HepG2 (cell line): ENCODE measurements around the gene LYZL1. TPM values are rescaled to one million over a fixed set of nuclear protein-coding genes. Genes with fewer than 3 reads are reported as not detected.

Experiments used
- ELF4 ChIP-seq: sonication (generic); formaldehyde crosslinking; IDR thresholded peaks from 2 replicates; pipeline ENCODE4 v1.5.0; 2020; ENCODE audit warnings: missing genetic modification reagents, mild to moderate bottlenecking, moderate library complexity, borderline replicate concordance
- GATAD2A ChIP-seq: IDR thresholded peaks from 2 replicates; pipeline ENCODE4 v1.6.1; 2016
- GPN1 ChIP-seq: sonication (generic); formaldehyde crosslinking; IDR thresholded peaks from 2 replicates; pipeline ENCODE4 v1.5.1; 2020; ENCODE audit warnings: missing genetic modification reagents, borderline replicate concordance
- KDM6A ChIP-seq: IDR thresholded peaks from 2 replicates; pipeline ENCODE4 v1.6.1; 2016; ENCODE audit warnings: low read depth
- MED1 ChIP-seq: sonication (generic); formaldehyde crosslinking; IDR thresholded peaks from 2 replicates; pipeline ENCODE4 v1.4.0; 2020; ENCODE audit warnings: missing genetic modification reagents
- PPARG ChIP-seq: conservative IDR thresholded peaks from 2 replicates; pipeline ENCODE4 v1.6.1; 2016; ENCODE audit warnings: missing biosample characterization, missing genetic modification reagents
- RARA ChIP-seq: IDR thresholded peaks from 2 replicates; pipeline ENCODE4 v1.6.1; 2016; ENCODE audit warnings: missing genetic modification reagents, missing compliant biosample characterization
- SSRP1 ChIP-seq: IDR thresholded peaks from 2 replicates; pipeline ENCODE4 v1.6.1; 2016; ENCODE audit warnings: control low read depth
- ZNF644 ChIP-seq: IDR thresholded peaks from 2 replicates; pipeline ENCODE4 v1.6.1; 2016; ENCODE audit warnings: low read depth
- polyA plus RNA-seq, 8 experiments: library from polyadenylated mRNA; depleted of rRNA in 3 of 8; stranded (reverse) in 7 of 8; unstranded in 1 of 8; fragments of >200 nt; fragmentation: Illumina TruSeq in 4 of 8; extraction: Trizol in 4 of 8; gene quantifications; 2 replicates each; pipeline versions ENCODE4 v1.2.1 to v1.2.3, GENCODE V29; 2011 to 2016; ENCODE audit warnings: low read depth in 4 of 8, missing spikeins in 1 of 8, mixed read lengths in 1 of 8; ENCODE audit not compliant: insufficient read depth in 1 of 8
- total RNA-seq, 5 experiments: library from RNA; depleted of rRNA; stranded (reverse); fragments of >200 nt; fragmentation: Illumina TruSeq; extraction: Trizol; gene quantifications; 2 replicates each; pipeline ENCODE4 v1.2.3, GENCODE V29; 2016; ENCODE audit warnings: low read depth in 1 of 5
- TF ChIP-seq, protein P1 (sequence below): sonication (generic); formaldehyde crosslinking; conservative IDR thresholded peaks from 2 replicates; pipeline ENCODE4 v1.8.0; 2022; ENCODE audit warnings: mild to moderate bottlenecking, moderate library complexity, missing genetic modification reagents
- TF ChIP-seq, protein P2 (sequence below), 2 experiments: sonication (generic) in 1 of 2; formaldehyde crosslinking in 1 of 2; IDR thresholded peaks; 2 replicates each; pipeline versions ENCODE4 v1.4.0 to v1.6.1; 2016 to 2020; ENCODE audit warnings: borderline replicate concordance in 1 of 2, low read depth in 1 of 2, mild to moderate bottlenecking in 1 of 2, missing genetic modification reagents in 1 of 2
- TF ChIP-seq, protein P3 (sequence below): sonication (generic); formaldehyde crosslinking; IDR thresholded peaks from 2 replicates; pipeline ENCODE4 v1.4.0; 2020; ENCODE audit warnings: missing genetic modification reagents, mild to moderate bottlenecking, borderline replicate concordance
- TF ChIP-seq, protein P4 (sequence below): sonication (generic); formaldehyde crosslinking; IDR thresholded peaks from 2 replicates; pipeline ENCODE4 v1.4.0; 2020; ENCODE audit warnings: missing genetic modification reagents

The LYZL1 gene
- total and polyA plus RNA-seq, 2 of the 13 experiments (the other 11 are each of a cell fraction or from before 2014, with no cell fraction given) = not detected

DNA sequence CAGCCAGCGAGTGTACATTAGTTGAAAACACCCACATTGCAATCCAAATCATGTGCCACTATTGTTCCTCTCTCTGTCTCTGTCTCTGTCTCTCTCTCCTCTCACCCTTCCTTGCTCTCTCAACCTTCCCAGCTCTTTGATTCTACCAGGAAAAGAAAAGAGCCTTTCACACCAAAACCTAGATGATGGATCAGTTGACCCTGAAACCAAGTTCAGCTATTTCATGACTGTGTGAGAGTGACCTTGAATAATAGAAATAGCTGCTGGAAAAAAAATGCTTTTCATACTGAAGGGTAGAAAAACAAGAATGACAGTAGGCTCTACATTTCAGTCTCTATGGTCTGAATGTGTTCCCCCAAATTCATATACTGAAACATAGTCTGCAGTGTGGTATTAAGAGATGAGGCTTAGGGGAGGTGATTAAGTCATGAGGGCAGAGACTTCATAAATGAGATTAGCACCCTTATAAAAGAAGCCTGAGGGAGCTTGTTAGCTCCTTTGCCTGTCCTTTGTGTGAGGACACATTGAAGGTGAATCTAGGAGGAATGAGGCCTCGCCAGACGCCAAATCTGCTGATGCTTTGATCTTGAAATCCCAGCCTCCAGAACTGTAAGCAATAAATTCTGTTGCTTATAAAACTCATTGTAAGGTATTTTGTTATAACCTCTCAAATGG is 65.2 kb downstream of the LYZL1 start (continued):
- TF ChIP-seq KDM6A (CRISPR knock-in tag) (peak; percentile 34; the same call in 1 of the 2 replicates), ZNF644 (CRISPR knock-in tag) (0 out of 2 replicates have a peak, but pooled peaks have one; percentile 50), SSRP1 (peak; percentile 74; the same call in 1 of the 2 replicates), PPARG (CRISPR knock-in tag) (peak; percentile 71), MED1 (CRISPR knock-in tag) (peak; percentile 42; the same call in 1 of the 2 replicates), GATAD2A (CRISPR knock-in tag) (peak; percentile 84), GPN1 (CRISPR knock-in tag) (no peak), RARA (CRISPR knock-in tag) (peak; percentile 92), ELF4 (CRISPR knock-in tag) (no peak)
- TF ChIP-seq, protein P1, sequence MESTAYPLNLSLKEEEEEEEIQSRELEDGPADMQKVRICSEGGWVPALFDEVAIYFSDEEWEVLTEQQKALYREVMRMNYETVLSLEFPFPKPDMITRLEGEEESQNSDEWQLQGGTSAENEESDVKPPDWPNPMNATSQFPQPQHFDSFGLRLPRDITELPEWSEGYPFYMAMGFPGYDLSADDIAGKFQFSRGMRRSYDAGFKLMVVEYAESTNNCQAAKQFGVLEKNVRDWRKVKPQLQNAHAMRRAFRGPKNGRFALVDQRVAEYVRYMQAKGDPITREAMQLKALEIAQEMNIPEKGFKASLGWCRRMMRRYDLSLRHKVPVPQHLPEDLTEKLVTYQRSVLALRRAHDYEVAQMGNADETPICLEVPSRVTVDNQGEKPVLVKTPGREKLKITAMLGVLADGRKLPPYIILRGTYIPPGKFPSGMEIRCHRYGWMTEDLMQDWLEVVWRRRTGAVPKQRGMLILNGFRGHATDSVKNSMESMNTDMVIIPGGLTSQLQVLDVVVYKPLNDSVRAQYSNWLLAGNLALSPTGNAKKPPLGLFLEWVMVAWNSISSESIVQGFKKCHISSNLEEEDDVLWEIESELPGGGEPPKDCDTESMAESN (CRISPR knock-in tag) = no peak
- TF ChIP-seq, protein P2, sequence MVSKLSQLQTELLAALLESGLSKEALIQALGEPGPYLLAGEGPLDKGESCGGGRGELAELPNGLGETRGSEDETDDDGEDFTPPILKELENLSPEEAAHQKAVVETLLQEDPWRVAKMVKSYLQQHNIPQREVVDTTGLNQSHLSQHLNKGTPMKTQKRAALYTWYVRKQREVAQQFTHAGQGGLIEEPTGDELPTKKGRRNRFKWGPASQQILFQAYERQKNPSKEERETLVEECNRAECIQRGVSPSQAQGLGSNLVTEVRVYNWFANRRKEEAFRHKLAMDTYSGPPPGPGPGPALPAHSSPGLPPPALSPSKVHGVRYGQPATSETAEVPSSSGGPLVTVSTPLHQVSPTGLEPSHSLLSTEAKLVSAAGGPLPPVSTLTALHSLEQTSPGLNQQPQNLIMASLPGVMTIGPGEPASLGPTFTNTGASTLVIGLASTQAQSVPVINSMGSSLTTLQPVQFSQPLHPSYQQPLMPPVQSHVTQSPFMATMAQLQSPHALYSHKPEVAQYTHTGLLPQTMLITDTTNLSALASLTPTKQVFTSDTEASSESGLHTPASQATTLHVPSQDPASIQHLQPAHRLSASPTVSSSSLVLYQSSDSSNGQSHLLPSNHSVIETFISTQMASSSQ (IDR thresholded peaks at IDR 0.05; ENCODE audit: low read depth) = no peak
- TF ChIP-seq, protein P2 (CRISPR knock-in tag; IDR thresholded peaks at IDR 0.05; ENCODE audit: borderline replicate concordance) = peak; percentile 22; the same call in 1 of the 2 replicates
- TF ChIP-seq, protein P3, sequence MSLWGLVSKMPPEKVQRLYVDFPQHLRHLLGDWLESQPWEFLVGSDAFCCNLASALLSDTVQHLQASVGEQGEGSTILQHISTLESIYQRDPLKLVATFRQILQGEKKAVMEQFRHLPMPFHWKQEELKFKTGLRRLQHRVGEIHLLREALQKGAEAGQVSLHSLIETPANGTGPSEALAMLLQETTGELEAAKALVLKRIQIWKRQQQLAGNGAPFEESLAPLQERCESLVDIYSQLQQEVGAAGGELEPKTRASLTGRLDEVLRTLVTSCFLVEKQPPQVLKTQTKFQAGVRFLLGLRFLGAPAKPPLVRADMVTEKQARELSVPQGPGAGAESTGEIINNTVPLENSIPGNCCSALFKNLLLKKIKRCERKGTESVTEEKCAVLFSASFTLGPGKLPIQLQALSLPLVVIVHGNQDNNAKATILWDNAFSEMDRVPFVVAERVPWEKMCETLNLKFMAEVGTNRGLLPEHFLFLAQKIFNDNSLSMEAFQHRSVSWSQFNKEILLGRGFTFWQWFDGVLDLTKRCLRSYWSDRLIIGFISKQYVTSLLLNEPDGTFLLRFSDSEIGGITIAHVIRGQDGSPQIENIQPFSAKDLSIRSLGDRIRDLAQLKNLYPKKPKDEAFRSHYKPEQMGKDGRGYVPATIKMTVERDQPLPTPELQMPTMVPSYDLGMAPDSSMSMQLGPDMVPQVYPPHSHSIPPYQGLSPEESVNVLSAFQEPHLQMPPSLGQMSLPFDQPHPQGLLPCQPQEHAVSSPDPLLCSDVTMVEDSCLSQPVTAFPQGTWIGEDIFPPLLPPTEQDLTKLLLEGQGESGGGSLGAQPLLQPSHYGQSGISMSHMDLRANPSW (CRISPR knock-in tag) = no peak
- TF ChIP-seq, protein P4, sequence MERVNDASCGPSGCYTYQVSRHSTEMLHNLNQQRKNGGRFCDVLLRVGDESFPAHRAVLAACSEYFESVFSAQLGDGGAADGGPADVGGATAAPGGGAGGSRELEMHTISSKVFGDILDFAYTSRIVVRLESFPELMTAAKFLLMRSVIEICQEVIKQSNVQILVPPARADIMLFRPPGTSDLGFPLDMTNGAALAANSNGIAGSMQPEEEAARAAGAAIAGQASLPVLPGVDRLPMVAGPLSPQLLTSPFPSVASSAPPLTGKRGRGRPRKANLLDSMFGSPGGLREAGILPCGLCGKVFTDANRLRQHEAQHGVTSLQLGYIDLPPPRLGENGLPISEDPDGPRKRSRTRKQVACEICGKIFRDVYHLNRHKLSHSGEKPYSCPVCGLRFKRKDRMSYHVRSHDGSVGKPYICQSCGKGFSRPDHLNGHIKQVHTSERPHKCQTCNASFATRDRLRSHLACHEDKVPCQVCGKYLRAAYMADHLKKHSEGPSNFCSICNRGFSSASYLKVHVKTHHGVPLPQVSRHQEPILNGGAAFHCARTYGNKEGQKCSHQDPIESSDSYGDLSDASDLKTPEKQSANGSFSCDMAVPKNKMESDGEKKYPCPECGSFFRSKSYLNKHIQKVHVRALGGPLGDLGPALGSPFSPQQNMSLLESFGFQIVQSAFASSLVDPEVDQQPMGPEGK (CRISPR knock-in tag) = peak; percentile 26; the same call in 1 of the 2 replicates
